ENCODE results near the gene GP5. TPM values are rescaled to one million over a fixed set of nuclear protein-coding genes. Genes with fewer than 3 reads are reported as not detected.

The GP5 gene
- total and polyA plus RNA-seq, 2 of the 13 experiments (the other 11 are each of a cell fraction or from before 2014, with no cell fraction given) = not detected

- BruUV-seq (replicated peaks) = no TSS peak
- Histone ChIP-seq H4K20me1 (ENCODE audit: insufficient read depth, low read length) (no peaks in the 10 kb centered on the region), H3K27ac (ENCODE audit: extremely low read length, insufficient read depth, low read length) (no peak overlapping the region), H3K36me3 (replicated peaks in 1 of 2; ENCODE audit: control insufficient read depth in 1 of 2, insufficient read depth in 2 of 2, low read length in 2 of 2) (no peaks in the 10 kb centered on the region), H3K4me1 (ENCODE audit: insufficient read depth, low read length) (peaks cover 9% of the 10 kb centered on the region; the same call in 1 of the 2 replicates), H3K79me2 (ENCODE audit: insufficient read depth, low read length) (no peaks in the 10 kb centered on the region), H3K4me3 (replicated peaks in 1 of 3; ENCODE audit: insufficient read depth in 1 of 3, low read depth in 2 of 3, low read length in 3 of 3) (no peak overlapping the region), H3K4me2 (ENCODE audit: low read depth, low read length) (no peak overlapping the region), H3K9ac (ENCODE audit: insufficient read depth, low read depth, low read length) (no peak overlapping the region), H3K9me3 (ENCODE audit: low read length) (no peaks in the 10 kb centered on the region), H3K27me3 (ENCODE audit: control insufficient read depth in 1 of 2, insufficient read depth in 2 of 2, low read length in 2 of 2) (peaks cover 14 to 77% of the 10 kb centered on the region in 2 experiments), H2AFZ (ENCODE audit: low read length) (no peak overlapping the region)
- ChIA-PET CTCF (ENCODE audit: low intra/inter-chr PET ratio, low total read pairs) (no interaction called here), POLR2A (no interaction called here)
- FAIRE-seq (no peak), ATAC-seq (no peak), DNase-seq (ENCODE audit: low spot score) (no peak)
- TF ChIP-seq, protein P1, sequence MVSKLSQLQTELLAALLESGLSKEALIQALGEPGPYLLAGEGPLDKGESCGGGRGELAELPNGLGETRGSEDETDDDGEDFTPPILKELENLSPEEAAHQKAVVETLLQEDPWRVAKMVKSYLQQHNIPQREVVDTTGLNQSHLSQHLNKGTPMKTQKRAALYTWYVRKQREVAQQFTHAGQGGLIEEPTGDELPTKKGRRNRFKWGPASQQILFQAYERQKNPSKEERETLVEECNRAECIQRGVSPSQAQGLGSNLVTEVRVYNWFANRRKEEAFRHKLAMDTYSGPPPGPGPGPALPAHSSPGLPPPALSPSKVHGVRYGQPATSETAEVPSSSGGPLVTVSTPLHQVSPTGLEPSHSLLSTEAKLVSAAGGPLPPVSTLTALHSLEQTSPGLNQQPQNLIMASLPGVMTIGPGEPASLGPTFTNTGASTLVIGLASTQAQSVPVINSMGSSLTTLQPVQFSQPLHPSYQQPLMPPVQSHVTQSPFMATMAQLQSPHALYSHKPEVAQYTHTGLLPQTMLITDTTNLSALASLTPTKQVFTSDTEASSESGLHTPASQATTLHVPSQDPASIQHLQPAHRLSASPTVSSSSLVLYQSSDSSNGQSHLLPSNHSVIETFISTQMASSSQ (IDR thresholded peaks at IDR 0.05; ENCODE audit: low read depth) = no peak
- TF ChIP-seq, protein P1 (CRISPR knock-in tag; IDR thresholded peaks at IDR 0.05; ENCODE audit: borderline replicate concordance) = no peak
- TF ChIP-seq ZNF709 (CRISPR knock-in tag; IDR thresholded peaks at IDR 0.05) (no peak), SIX4 (CRISPR knock-in tag; IDR thresholded peaks at IDR 0.05) (no peak), RFX1 (IDR thresholded peaks at IDR 0.05) (no peak), ZNF510 (CRISPR knock-in tag; IDR thresholded peaks at IDR 0.05; ENCODE audit: low read depth) (no peak)
- TF ChIP-seq, protein P2, sequence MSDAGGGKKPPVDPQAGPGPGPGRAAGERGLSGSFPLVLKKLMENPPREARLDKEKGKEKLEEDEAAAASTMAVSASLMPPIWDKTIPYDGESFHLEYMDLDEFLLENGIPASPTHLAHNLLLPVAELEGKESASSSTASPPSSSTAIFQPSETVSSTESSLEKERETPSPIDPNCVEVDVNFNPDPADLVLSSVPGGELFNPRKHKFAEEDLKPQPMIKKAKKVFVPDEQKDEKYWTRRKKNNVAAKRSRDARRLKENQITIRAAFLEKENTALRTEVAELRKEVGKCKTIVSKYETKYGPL (CRISPR knock-in tag; IDR thresholded peaks at IDR 0.05) = no peak
- TF ChIP-seq, protein P3, sequence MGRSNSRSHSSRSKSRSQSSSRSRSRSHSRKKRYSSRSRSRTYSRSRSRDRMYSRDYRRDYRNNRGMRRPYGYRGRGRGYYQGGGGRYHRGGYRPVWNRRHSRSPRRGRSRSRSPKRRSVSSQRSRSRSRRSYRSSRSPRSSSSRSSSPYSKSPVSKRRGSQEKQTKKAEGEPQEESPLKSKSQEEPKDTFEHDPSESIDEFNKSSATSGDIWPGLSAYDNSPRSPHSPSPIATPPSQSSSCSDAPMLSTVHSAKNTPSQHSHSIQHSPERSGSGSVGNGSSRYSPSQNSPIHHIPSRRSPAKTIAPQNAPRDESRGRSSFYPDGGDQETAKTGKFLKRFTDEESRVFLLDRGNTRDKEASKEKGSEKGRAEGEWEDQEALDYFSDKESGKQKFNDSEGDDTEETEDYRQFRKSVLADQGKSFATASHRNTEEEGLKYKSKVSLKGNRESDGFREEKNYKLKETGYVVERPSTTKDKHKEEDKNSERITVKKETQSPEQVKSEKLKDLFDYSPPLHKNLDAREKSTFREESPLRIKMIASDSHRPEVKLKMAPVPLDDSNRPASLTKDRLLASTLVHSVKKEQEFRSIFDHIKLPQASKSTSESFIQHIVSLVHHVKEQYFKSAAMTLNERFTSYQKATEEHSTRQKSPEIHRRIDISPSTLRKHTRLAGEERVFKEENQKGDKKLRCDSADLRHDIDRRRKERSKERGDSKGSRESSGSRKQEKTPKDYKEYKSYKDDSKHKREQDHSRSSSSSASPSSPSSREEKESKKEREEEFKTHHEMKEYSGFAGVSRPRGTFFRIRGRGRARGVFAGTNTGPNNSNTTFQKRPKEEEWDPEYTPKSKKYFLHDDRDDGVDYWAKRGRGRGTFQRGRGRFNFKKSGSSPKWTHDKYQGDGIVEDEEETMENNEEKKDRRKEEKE (IDR thresholded peaks at IDR 0.05) = no peak
- TF ChIP-seq, protein P4, sequence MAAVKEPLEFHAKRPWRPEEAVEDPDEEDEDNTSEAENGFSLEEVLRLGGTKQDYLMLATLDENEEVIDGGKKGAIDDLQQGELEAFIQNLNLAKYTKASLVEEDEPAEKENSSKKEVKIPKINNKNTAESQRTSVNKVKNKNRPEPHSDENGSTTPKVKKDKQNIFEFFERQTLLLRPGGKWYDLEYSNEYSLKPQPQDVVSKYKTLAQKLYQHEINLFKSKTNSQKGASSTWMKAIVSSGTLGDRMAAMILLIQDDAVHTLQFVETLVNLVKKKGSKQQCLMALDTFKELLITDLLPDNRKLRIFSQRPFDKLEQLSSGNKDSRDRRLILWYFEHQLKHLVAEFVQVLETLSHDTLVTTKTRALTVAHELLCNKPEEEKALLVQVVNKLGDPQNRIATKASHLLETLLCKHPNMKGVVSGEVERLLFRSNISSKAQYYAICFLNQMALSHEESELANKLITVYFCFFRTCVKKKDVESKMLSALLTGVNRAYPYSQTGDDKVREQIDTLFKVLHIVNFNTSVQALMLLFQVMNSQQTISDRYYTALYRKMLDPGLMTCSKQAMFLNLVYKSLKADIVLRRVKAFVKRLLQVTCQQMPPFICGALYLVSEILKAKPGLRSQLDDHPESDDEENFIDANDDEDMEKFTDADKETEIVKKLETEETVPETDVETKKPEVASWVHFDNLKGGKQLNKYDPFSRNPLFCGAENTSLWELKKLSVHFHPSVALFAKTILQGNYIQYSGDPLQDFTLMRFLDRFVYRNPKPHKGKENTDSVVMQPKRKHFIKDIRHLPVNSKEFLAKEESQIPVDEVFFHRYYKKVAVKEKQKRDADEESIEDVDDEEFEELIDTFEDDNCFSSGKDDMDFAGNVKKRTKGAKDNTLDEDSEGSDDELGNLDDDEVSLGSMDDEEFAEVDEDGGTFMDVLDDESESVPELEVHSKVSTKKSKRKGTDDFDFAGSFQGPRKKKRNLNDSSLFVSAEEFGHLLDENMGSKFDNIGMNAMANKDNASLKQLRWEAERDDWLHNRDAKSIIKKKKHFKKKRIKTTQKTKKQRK (IDR thresholded peaks at IDR 0.05; ENCODE audit: low read length) = no peak
- 0% methylated on average over 1 of the region's 20 CpGs for WGBS (ENCODE audit: low lambda C conversion rate)
- intact Hi-C loops (cut with micrococcal nuclease; ENCODE audit: unreplicated experiment) = no loop called here
- in situ Hi-C loops (cut with HindIII; ENCODE audit: extremely low pct_ligation_motif_present, low pct_unique_long_range_greater_than_20kb) = no loop called here
Observed at GRCh38 chr3:194382196-194382891, 16.7 kb downstream of the GP5 start.
